NCI-H1417 treated with DMSO at 0.1 percent for 48 hours (cell line): Measurements from ENCODE around the gene FHIT.
"Not testable (repeated sequence)": the region's sequence is repeated elsewhere in the genome, so short reads cannot be mapped to it uniquely, and the experiment has no call there.

ENCODE experiments used
- DNase-seq: peaks from one replicate; lab custom pipeline; 2025; lab: John Stamatoyannopoulos, UW

Gene FHIT

DNA sequence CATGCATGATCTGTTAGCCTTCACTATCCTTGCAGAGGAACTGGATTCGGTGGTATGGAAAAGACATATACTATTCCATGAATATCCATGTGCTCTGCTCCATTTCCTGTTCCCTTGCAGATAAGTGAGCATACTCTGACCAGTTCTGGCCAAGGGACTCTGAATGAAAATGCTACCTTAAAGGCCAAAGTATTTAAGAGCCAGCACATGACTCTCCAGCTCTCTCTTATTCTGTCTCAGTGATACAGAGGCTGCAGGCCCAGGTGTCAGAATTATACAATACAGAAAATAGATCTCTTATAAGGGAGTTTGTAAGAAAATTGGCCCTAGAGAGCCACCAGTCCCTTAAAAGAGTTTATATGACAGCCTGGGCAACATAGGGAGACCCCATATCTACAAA lies 1421.7 kb downstream of the FHIT start:
- no peak for DNase-seq

DNA sequence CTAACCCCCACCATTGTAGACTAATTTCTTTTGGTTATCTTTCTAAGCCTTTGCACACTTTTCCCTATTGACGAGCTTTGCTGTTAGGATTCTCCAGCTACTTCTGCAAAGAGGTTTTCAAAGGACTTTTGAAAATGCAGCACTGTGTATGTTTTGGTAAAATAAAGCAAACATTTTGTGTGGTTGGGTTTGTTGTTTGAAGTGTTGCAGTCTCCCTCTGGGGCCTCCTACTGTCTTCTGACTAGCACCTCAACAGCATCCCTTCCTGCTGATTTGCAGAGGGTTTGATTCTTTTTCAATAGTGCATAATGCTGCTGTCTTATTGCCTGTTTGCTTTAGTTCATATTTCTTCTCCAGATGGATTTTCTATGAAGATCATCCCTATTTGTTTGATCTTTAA lies 1426.4 kb downstream of the FHIT start:
- DNase-seq = no peak

- DNase-seq = no peak
These were observed 1430.0 kb downstream of the FHIT start for GRCh38 chr3:59821274-59821673.

- DNase-seq = no peak
These were observed 1430.8 kb downstream of the FHIT start for GRCh38 chr3:59820352-59820934.

GRCh38 chr3:59818919-59819300 lies 1432.3 kb downstream of the FHIT start:
- no peak for DNase-seq

- DNase-seq = no peak
These were observed 1433.0 kb downstream of the FHIT start for GRCh38 chr3:59818033-59818918.

DNA sequence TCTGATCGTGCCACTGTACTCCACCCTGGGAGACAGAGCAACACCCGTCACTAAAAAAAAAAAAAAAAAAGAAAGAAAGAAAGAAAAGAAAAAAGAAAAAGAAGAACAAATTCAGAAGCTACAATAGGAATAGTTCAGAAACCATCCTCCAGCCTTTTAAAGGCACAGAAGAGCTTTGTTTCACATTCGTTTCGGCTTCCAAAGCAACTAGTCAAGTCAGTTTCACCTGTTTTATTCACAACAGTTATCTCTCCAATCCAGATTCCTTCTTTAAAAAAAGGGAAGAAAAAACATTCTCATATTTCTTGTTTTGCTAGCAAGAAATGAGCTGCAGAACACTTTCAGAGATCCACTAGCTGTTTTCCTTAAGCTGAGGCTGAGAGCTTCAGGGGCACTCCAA lies 1433.7 kb downstream of the FHIT start:
- no peak for DNase-seq

GRCh38 chr3:59816312-59816711 lies 1434.9 kb downstream of the FHIT start:
- DNase-seq = no peak

DNA sequence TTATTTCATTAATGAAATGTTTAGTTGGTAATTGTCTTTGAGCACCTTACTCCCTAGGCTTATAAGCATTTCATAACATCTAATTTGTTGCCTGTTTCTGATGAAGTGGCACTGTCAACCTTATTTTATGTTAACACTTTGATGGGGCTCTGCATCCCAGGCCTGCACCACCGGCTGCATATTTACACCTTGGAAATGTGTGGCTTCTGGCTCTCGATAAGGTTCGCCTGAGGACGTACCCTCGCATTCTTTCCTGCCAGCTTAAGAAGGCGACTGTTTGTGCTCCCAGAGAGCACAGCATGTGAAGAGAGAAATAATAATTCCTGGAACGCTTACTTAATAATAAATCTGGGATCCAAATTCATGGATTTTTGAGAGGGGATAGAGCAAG lies 1438.1 kb downstream of the FHIT start:
- DNase-seq = no peak

- DNase-seq = no peak
These were observed 1438.8 kb downstream of the FHIT start for GRCh38 chr3:59812237-59813147.

DNA sequence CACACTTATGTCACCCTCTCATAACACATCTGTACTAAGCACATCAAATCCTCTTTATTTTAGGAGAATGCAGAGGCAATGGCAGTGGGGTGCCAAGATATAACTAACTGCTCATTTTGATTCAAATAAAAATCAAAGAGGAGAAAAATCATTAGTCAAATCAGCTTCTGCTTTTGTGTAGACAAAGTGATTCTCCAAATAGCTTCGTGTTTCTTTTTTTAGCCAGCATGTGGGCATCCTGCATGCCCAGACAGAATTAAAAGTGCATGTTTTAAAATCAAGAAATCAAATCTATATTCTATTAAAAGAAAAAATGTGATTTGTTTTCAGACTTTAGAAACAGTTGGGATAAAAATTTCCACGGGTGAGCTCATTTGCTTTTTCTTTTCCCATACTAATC lies 1440.1 kb downstream of the FHIT start:
- no peak for DNase-seq

DNA sequence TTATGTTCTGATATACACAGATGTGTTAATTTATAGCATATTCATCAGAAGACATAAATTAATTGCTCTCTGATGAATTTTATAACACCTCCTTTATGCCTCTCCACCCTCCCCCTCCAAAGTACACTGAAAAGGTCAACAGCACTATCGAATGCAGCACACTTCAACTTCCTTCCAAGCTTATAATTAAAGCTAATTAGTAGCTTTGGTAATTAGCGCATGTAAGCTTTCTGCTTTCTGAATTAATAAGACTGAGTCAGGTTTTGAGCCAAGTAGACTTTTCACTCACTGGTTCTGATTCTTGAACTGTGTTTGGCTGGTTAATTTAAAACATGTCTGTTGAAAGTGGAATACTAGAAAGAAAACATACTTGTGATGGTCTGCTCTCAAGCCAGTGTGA lies 1440.6 kb downstream of the FHIT start:
- DNase-seq = no peak

GRCh38 chr3:59809710-59810444 lies 1441.4 kb downstream of the FHIT start:
- DNase-seq = no peak

DNA sequence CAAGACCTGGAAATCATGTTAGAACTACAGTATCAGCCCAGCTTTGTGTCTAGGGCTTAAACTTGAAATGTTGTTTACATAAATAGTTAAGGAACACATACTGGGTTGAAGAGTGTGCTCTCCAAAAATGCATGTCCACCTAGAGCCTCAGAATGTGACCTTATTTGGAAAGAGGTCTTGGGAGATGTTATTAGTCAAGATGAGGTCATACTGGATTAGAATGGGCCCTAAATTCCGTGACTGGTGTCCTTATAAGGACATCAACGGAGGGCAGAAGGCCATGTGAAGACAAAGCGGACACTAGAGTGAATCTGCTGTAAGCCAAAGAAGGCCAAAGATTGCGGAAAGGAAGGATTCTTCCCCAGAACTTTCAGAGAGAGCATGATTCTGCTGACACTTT lies 1442.2 kb downstream of the FHIT start:
- DNase-seq = no peak

DNA sequence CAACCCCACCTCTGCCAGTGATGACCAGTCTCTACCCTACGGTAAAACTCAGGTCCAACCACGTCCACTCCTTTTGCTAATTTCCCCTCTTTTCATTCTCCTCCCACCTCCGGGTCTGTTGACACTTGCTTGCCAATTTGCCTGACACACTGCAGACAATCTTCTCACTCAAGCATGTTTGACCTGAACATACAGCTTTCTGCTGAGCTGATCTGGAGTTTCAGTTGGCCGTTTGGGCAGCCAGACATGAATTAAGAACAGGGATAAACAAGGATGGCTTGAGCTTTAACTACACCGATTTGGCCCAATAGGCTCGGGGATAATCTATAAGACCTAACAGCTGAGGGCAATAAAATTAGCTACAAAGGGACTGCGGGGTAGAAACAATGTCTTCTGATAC lies 1442.8 kb downstream of the FHIT start:
- DNase-seq = no peak

- DNase-seq = no peak
These were observed 1448.0 kb downstream of the FHIT start for GRCh38 chr3:59803268-59803667.

GRCh38 chr3:59802453-59802852 lies 1448.8 kb downstream of the FHIT start:
- DNase-seq = not testable (repeated sequence)

GRCh38 chr3:59802045-59802444 lies 1449.2 kb downstream of the FHIT start:
- no peak for DNase-seq

DNA sequence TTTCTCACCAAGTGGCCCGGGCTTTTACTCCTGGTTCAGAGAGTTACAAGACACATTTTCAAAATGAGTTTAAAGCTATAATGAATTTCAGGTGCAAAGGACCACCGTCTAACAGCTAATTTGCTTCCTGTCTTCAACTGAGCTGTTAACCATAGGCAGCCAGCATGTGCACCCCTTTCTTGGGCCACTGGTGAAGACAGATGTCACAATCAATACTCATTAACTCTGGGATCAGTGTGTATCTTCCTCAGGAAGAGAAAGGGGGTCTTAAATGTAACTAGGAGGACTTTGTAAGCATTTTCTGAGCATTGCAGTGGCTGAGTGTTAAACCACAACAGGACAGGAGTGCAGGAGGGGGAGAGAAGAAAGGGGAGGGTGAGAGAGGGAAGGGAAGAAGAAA lies 1450.8 kb downstream of the FHIT start:
- DNase-seq = no peak

- DNase-seq = no peak
These were observed 1452.7 kb downstream of the FHIT start for GRCh38 chr3:59798372-59799086.

GRCh38 chr3:59797533-59797932 lies 1453.7 kb downstream of the FHIT start:
- no peak for DNase-seq
